ENCODE results near the gene FXYD1.

The FXYD1 gene

DNA sequence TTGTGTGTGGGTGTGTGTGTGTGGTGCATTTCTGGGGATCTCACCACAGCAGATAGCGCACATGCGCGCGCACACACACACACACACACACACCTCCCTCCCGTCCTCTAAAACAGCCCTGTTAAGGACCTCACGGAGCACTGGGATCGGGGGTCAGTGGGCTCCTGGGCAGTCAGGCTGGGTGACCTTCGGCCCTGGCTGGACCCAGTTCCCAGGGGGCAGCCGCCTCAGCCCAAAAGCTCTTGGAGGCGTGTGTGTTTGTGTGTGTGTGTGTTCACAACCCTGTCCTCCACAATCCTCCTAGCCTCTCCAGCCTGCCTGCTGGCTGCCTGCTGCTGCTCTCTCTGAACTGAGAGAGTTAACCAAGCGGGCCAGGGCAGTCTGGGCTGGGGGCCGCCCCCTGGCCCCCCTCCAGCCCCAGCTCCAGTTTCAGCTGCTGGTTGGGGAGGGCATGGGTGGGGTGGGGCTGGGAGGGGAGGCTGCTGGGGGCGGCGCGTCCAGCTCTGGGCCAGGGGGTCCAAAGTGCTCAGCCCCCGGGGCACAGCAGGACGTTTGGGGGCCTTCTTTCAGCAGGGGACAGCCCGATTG is at the start of gene FXYD1:
FXYD1 (plus strand) TSS at position 520 of the 588 bp plus-strand sequence. CDS start 1,256 bp downstream, outside the sequence.
- no peak within 1 kb of the TSS for H3K4me3 ChIP-seq (ENCODE audit: low read length)
- TF ChIP-seq, protein P1, sequence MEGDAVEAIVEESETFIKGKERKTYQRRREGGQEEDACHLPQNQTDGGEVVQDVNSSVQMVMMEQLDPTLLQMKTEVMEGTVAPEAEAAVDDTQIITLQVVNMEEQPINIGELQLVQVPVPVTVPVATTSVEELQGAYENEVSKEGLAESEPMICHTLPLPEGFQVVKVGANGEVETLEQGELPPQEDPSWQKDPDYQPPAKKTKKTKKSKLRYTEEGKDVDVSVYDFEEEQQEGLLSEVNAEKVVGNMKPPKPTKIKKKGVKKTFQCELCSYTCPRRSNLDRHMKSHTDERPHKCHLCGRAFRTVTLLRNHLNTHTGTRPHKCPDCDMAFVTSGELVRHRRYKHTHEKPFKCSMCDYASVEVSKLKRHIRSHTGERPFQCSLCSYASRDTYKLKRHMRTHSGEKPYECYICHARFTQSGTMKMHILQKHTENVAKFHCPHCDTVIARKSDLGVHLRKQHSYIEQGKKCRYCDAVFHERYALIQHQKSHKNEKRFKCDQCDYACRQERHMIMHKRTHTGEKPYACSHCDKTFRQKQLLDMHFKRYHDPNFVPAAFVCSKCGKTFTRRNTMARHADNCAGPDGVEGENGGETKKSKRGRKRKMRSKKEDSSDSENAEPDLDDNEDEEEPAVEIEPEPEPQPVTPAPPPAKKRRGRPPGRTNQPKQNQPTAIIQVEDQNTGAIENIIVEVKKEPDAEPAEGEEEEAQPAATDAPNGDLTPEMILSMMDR (conservative IDR thresholded peaks at IDR 0.05; ENCODE audit: low read depth, low read length), result no peak
- DNase-seq (ENCODE audit: low read depth), result no peak

DNA sequence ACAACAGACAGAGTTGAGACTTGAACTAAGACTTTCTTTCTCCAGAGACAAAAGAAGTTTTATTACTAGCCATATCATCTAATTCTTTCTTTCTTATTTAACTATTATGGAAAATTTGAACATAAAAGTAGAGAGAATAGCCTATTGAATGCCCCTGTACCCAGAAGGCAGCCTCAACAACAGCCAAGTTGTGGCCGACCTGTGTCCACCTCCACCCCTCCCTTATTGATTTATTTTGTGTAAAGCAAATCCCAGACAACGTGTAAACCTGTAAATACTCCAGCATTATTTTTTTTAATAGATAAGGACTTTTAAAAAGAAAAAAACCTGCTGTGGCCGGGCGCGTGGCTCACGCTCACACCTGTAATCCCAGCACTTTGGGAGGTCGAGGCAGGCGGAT is 49.1 kb upstream of the FXYD1 start:
- TF ChIP-seq, protein P1 (conservative IDR thresholded peaks at IDR 0.05; ENCODE audit: low read depth, low read length), result no peak
- no peak for DNase-seq (ENCODE audit: low read depth)
- no peak overlapping the region for H3K4me3 ChIP-seq (ENCODE audit: low read length)

DNA sequence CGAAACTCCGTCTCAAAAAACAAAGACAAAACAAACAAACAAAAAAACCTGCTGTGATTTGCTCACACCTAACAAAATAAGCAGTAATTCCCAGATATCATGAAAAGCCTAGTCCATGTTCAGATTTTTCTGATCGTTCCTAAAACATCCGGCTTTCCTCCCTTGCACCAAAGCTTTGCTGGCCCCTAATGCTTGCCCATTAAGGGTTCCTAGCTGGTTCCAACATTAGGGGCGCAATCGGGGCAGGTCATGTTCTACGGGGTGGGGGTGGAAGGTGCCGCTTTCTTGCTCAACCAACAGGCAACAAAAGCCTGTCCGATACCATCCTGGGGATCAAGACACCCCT is 48.5 kb upstream of the FXYD1 start:
- TF ChIP-seq, protein P1 (conservative IDR thresholded peaks at IDR 0.05; ENCODE audit: low read depth, low read length), result no peak

DNA sequence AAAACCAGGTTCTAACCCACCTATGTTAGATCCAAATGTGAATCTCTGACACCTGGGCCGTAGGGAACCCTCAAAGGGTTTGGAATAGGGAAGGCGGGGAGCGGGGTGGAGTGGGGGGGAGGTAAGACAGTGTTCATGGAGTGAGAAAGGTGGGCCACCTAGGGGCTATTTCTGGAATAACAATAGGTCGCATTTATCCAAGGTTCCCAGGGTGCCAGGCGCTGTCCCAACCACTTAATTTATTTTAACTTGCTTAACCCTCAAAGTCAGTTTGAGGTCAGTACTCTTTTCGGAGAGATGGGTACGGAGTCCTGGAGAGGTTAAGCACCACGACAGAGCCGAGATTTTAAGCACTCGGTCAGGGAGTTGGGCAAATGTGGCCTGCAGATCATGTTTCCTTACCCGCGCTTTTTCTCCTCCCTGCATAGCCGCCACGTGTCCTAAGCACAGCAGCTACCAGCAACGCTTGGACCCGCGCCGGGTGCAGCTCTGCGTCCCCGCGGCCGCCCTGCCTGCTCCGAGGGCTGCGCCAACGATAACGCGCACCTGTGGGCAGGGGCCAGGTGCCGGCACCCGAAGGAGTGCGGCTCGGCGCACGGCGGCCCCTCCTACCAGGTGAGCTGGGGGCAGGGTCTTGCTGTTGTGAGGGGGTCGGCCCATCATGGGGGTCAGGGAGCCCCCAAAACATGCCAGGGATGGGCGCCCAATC is 48.0 kb upstream of the FXYD1 start:
- DNase-seq (ENCODE audit: low read depth), result no peak
- no peak overlapping the region for H3K4me3 ChIP-seq (ENCODE audit: low read length)
- TF ChIP-seq, protein P1 (conservative IDR thresholded peaks at IDR 0.05; ENCODE audit: low read depth, low read length), result peak; percentile 62

More for the DNA sequence above, 48.5 kb upstream of the FXYD1 start:
- DNase-seq (ENCODE audit: low read depth), result no peak
- H3K4me3 ChIP-seq (ENCODE audit: low read length), result no peak overlapping the region

DNA sequence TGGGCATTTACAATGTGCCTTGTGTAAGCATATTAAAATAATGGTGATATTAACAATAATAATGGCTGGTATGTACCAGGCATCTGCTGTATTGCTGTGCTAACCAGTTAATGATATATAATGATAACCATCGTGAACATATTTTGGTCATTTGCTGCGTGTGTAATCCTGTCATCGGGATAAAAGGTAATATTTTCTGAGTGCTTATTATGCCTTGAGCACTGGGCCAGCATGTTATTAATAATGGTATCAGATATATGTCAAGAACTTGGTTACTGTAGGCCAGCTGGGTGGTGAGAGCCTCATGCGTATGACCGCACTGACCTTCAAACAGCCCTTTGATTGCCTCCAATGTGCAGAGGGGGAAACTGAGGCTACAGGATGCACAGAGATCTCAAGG is 45.2 kb upstream of the FXYD1 start:
- no peak overlapping the region for H3K4me3 ChIP-seq (ENCODE audit: low read length)
- TF ChIP-seq, protein P1 (conservative IDR thresholded peaks at IDR 0.05; ENCODE audit: low read depth, low read length), result no peak
- DNase-seq (ENCODE audit: low read depth), result no peak

DNA sequence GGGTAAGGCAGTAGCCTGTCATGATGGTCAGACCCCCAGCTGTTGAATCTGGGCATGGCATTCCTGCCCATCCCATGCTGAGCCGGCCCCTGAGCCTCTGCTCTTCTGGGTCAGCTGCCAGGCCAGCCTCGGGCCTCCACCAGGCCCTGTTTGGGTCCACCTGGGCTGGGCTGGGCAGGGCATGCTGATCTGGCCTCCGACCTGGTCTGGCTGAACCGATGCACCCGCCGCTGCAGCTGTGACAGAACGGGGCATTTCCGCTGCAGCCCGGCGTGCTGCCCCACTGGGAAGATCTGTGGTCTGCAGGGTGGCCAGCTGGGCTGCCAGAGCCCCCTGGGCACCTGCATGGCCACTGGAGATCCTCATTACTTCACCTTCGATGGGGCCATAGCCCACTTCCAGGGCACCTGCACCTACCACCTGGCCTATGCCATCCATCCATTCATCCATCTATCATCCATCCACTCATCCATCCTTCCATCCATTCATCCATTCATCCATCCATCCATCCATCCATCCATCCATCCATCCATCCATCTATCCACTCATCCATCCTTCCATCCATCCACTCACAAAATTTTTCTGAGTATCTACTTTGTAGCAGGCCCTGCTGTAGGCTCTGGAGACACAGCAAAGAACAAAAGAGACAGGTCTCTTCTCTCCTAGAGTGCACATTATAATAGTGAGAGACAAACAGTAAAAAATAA is 44.5 kb upstream of the FXYD1 start:
- TF ChIP-seq, protein P1 (conservative IDR thresholded peaks at IDR 0.05; ENCODE audit: low read depth, low read length), result no peak
- no peak for DNase-seq (ENCODE audit: low read depth)

More for the DNA sequence above, 44.5 kb upstream of the FXYD1 start:
- H3K4me3 ChIP-seq (ENCODE audit: low read length), result no peak overlapping the region

Measured in retinal pigment epithelial cell (primary cell).